Measurements from ENCODE around the gene STRN3. TPM values are rescaled to one million over a fixed set of nuclear protein-coding genes. Genes with fewer than 3 reads are reported as not detected.

Gene STRN3
- total and polyA plus RNA-seq, 7 donors: 13.9 to 79.7 (median 64.9) TPM

DNA sequence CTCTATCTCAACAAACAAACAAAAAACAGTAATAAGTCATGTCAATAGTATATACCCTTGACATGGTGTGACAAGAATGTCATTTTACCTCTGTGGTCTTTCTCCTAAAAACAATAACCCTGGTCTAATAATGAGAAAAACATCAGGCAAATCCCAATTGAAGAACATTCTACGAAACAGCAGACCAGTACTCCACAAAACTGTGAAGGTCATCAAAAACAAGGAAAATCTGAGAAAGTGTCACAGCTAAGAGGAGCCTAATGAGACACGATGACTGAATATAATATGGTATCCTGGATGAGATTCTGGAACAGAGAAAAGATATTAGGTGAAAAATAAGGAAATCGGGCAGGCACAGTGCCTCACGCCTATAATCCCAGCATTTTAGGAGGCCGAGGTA, 157.4 kb downstream of the STRN3 start:
- DNase-seq: no peak
- WGBS, 2 donors: 96% methylated on average over 5 of the region's 5 CpGs
- Histone ChIP-seq H3K4me3 (no peak overlapping the region), H3K27ac (no peak overlapping the region), H3K9me3 (no peaks in the 10 kb centered on the region), H3K36me3 (no peaks in the 10 kb centered on the region), H3K27me3 (peaks cover under 1 to 7% (median 6%) of the 10 kb centered on the region in 3 donors), H3K4me1 (peaks cover 0 to under 1% (median 0%) of the 10 kb centered on the region in 4 donors)
- intact Hi-C loops (cut with DNase I): no loop called here
- TF ChIP-seq EP300 (IDR thresholded peaks at IDR 0.05) (no peak), POLR2A (IDR thresholded peaks at IDR 0.05) (no peak), POLR2AphosphoS5 (IDR thresholded peaks at IDR 0.05) (no peak)
- TF ChIP-seq, protein P1, sequence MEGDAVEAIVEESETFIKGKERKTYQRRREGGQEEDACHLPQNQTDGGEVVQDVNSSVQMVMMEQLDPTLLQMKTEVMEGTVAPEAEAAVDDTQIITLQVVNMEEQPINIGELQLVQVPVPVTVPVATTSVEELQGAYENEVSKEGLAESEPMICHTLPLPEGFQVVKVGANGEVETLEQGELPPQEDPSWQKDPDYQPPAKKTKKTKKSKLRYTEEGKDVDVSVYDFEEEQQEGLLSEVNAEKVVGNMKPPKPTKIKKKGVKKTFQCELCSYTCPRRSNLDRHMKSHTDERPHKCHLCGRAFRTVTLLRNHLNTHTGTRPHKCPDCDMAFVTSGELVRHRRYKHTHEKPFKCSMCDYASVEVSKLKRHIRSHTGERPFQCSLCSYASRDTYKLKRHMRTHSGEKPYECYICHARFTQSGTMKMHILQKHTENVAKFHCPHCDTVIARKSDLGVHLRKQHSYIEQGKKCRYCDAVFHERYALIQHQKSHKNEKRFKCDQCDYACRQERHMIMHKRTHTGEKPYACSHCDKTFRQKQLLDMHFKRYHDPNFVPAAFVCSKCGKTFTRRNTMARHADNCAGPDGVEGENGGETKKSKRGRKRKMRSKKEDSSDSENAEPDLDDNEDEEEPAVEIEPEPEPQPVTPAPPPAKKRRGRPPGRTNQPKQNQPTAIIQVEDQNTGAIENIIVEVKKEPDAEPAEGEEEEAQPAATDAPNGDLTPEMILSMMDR (IDR thresholded peaks at IDR 0.05): no peak

DNA sequence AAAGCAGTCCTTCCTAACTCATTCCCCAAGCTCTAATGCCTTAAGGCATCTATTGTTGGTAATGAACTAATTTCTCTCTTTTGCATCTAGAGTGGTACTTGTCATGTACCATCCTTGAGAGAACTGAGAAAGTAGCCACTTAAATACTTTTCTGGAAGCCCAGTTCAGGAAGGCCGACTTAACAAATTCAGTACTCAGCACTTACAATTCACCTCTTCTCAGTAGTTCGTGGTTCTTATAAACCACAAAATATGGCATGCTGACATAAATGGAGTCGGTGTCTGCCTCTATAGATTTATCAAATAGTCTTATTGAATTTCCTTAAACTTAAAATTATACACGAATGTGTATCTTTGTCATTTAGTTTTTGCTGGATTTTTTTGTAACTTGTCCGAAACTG, 161.2 kb downstream of the STRN3 start:
- Histone ChIP-seq H3K4me3 (no peak overlapping the region), H3K9me3 (no peaks in the 10 kb centered on the region), H3K4me1 (no peaks in the 10 kb centered on the region), H3K27me3 (no peaks in the 10 kb centered on the region), H3K27ac (no peak overlapping the region), H3K36me3 (no peaks in the 10 kb centered on the region)
- 70 to 80% methylated on average over 5 of the region's 5 CpGs for WGBS, 2 donors
- DNase-seq: no peak
- TF ChIP-seq EP300 (IDR thresholded peaks at IDR 0.05) (no peak), POLR2A (IDR thresholded peaks at IDR 0.05) (no peak), POLR2AphosphoS5 (IDR thresholded peaks at IDR 0.05) (no peak)
- TF ChIP-seq, protein P1 (IDR thresholded peaks at IDR 0.05): no peak
- intact Hi-C loops (cut with DNase I): no loop called here

DNA sequence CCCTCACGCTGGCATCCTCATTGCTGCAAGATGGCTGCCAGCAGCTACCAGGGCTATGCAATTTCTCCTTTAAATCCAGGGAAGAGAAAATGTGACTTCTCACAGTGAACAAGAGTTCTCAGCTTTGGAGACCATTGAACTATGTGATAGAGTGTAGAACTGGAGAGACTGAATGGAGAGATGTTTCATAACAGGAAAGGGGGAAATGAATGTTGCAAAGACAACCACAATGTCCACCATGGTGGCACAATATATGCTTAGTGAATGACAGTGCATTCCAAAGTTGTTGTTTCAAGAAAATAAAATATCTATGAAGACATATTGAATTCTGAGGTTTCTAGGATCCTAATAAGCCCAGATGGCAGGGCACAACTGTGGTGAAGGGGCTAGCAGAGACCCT, 165.0 kb downstream of the STRN3 start:
- Histone ChIP-seq H3K4me1 (no peaks in the 10 kb centered on the region), H3K4me3 (no peak overlapping the region), H3K27ac (no peak overlapping the region), H3K9me3 (no peaks in the 10 kb centered on the region), H3K36me3 (no peaks in the 10 kb centered on the region), H3K27me3 (no peaks in the 10 kb centered on the region)
- no peak for TF ChIP-seq POLR2AphosphoS5 (IDR thresholded peaks at IDR 0.05)
- TF ChIP-seq, protein P1 (IDR thresholded peaks at IDR 0.05): no peak
- no peak for TF ChIP-seq POLR2A (IDR thresholded peaks at IDR 0.05)
- TF ChIP-seq EP300 (IDR thresholded peaks at IDR 0.05): no peak
- intact Hi-C loops (cut with DNase I): no loop called here
- no peak for DNase-seq
- WGBS, 2 donors: 92 to 94% methylated on average over 1 of the region's 1 CpG

DNA sequence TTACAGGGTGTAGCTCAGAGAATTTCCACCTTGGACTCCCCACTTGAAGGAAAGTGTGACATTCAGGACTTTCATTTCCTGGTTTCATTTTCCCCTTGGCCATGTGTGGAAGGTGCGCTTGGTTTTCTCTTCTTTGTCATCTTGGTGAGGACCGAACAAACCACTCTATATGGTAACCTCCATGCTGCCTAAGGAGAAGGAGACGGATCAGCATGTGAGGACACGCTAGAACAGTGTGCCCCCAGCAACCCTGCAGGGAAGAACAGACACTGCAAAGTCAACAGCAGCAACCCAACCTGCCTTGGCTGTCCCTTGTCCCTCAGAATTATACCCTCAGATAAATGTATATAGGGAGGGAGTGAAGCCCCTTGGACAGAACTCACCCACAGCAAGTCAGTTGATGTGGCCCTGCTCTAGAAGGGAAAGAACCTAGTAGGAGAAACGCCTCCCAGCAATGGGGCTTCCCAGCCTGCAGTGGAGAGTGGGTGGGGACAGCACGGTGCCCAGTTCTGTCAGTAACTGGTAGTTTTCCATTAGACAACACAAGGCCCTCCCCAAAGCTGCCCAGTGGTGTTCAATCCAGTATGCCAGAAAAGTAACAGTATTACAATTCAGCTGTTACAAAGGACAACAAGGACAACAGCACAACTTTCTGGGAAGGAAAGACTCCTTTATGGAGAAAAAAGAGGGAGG, 170.7 kb downstream of the STRN3 start:
- TF ChIP-seq POLR2AphosphoS5 (IDR thresholded peaks at IDR 0.05): no peak
- TF ChIP-seq, protein P1 (IDR thresholded peaks at IDR 0.05): no peak
- no peak for TF ChIP-seq POLR2A (IDR thresholded peaks at IDR 0.05)
- TF ChIP-seq EP300 (IDR thresholded peaks at IDR 0.05): no peak
- Histone ChIP-seq H3K4me3 (no peak overlapping the region), H3K36me3 (no peaks in the 10 kb centered on the region), H3K4me1 (no peaks in the 10 kb centered on the region), H3K9me3 (no peaks in the 10 kb centered on the region), H3K27ac (no peak overlapping the region), H3K27me3 (no peaks in the 10 kb centered on the region)
- intact Hi-C loops (cut with DNase I): no loop called here
- 84 to 87% methylated on average over 6 of the region's 6 CpGs for WGBS, 2 donors
- DNase-seq: no peak

DNA sequence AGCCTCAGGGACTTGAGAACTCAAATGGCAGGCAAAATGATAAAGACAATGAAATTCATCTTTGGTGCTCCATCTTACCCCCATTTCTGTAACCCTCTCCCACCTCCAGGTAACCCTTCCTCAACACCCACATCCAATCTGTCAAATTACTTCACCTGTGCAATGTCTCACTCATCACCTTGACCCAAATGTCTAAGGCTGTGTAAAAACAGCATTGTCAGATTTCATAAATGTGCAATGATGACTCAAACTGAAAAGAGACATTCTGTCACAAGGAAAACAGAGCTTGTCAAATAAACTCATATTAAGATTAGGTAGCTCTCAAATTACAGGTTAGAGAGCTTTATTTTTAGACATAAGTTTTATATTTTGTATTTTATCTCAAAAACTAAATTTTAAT, 171.7 kb downstream of the STRN3 start:
- Histone ChIP-seq H3K36me3 (no peaks in the 10 kb centered on the region), H3K9me3 (no peaks in the 10 kb centered on the region), H3K27ac (no peak overlapping the region), H3K4me1 (no peaks in the 10 kb centered on the region), H3K4me3 (no peak overlapping the region), H3K27me3 (no peaks in the 10 kb centered on the region)
- intact Hi-C loops (cut with DNase I): no loop called here
- no peak for DNase-seq
- TF ChIP-seq, protein P1 (IDR thresholded peaks at IDR 0.05): no peak
- no peak for TF ChIP-seq POLR2AphosphoS5 (IDR thresholded peaks at IDR 0.05)
- TF ChIP-seq POLR2A (IDR thresholded peaks at IDR 0.05): no peak
- no peak for TF ChIP-seq EP300 (IDR thresholded peaks at IDR 0.05)

Measured in sigmoid colon (tissue), 7 donors.